WTC11 (cell line): ENCODE measurements around the gene RNF10. TPM values are rescaled to one million over a fixed set of nuclear protein-coding genes. Genes with fewer than 3 reads are reported as not detected.

Experiments used
- ATAC-seq: fragments of 200-7000 bp; cut with Tn5 transposase; 2 replicates; pipeline ENCODE4 v1.10.0; 2021; ENCODE audit warnings: mild to moderate bottlenecking, moderate library complexity
- CTCF ChIA-PET: fragments of 300-600 bp; sonication (Branson Sonifier 250); formaldehyde crosslinking; loops from one replicate; lab custom pipeline; 2021; ENCODE audit warnings: antibody characterized with exemption; lab: Charles Lee
- POLR2A ChIA-PET: fragments of 350-600 bp; sonication (Branson Sonifier 250); formaldehyde crosslinking; loops from one replicate; lab custom pipeline; 2021; ENCODE audit warnings: antibody characterized with exemption; lab: Charles Lee
- DNase-seq: peaks from one replicate; pipeline ENCODE4 v3.0.0; 2021; ENCODE audit warnings: low spot score
- H3K27ac Mint-ChIP-seq: 2 replicates; pipeline ENCODE4 v1.8.0; 2021; ENCODE audit warnings: mixed read lengths
- H3K27me3 Mint-ChIP-seq: 2 replicates; pipeline ENCODE4 v1.8.0; 2021; ENCODE audit warnings: low read depth, mild to moderate bottlenecking, moderate library complexity, mixed read lengths
- H3K36me3 Mint-ChIP-seq: 2 replicates; pipeline ENCODE4 v1.8.0; 2021; ENCODE audit warnings: mixed read lengths
- H3K4me1 Mint-ChIP-seq: 2 replicates; pipeline ENCODE4 v1.8.0; 2022; ENCODE audit warnings: mixed read lengths
- H3K4me3 Mint-ChIP-seq: 2 replicates; pipeline ENCODE4 v1.8.0; 2021; ENCODE audit warnings: mild to moderate bottlenecking, moderate library complexity, mixed read lengths
- H3K9me3 Mint-ChIP-seq: 2 replicates; pipeline ENCODE4 v1.8.0; 2021; ENCODE audit warnings: mixed read lengths
- CBFB ChIP-seq: sonication (generic); formaldehyde crosslinking; IDR thresholded peaks from 2 replicates; pipeline ENCODE4 v1.8.1; 2022; ENCODE audit warnings: mild to moderate bottlenecking, low read depth, missing genetic modification reagents
- CREM ChIP-seq: sonication (generic); formaldehyde crosslinking; IDR thresholded peaks from 2 replicates; pipeline ENCODE4 v1.8.1; 2022; ENCODE audit warnings: mild to moderate bottlenecking, missing genetic modification reagents, moderate library complexity
- ELF4 ChIP-seq: sonication (generic); formaldehyde crosslinking; IDR thresholded peaks from 2 replicates; pipeline ENCODE4 v1.8.1; 2022; ENCODE audit warnings: low read depth, mild to moderate bottlenecking, moderate library complexity, missing genetic modification reagents
- ESRRA ChIP-seq: sonication (generic); formaldehyde crosslinking; IDR thresholded peaks from 2 replicates; pipeline ENCODE4 v1.8.1; 2022; ENCODE audit warnings: mild to moderate bottlenecking, missing genetic modification reagents, borderline replicate concordance
- ETV6 ChIP-seq: sonication (generic); formaldehyde crosslinking; IDR thresholded peaks from 2 replicates; pipeline ENCODE4 v1.8.1; 2022; ENCODE audit warnings: mild to moderate bottlenecking, missing genetic modification reagents
- FOXJ3 ChIP-seq: sonication (generic); formaldehyde crosslinking; IDR thresholded peaks from 2 replicates; pipeline ENCODE4 v1.9.0; 2021; ENCODE audit warnings: missing genetic modification reagents, mild to moderate bottlenecking, borderline replicate concordance
- HMGA2 ChIP-seq: fragments of 250-450 bp; sonication (Bioruptor Pico); IDR thresholded peaks from 2 replicates; pipeline ENCODE4 v1.4.0; 2021; ENCODE audit warnings: mild to moderate bottlenecking, moderate library complexity
- NFATC4 ChIP-seq: fragments of 250-450 bp; sonication (Bioruptor Pico); IDR thresholded peaks from 2 replicates; pipeline ENCODE4 v1.9.0; 2021; ENCODE audit warnings: mild to moderate bottlenecking
- NR3C1 ChIP-seq: sonication (generic); formaldehyde crosslinking; conservative IDR thresholded peaks from 2 replicates; pipeline ENCODE4 v1.8.1; 2023; ENCODE audit warnings: low read depth, mild to moderate bottlenecking, missing genetic modification reagents
- PRRX2 ChIP-seq: fragments of 250-450 bp; sonication (Bioruptor Pico); IDR thresholded peaks from 2 replicates; pipeline ENCODE4 v1.8.0; 2021; ENCODE audit warnings: mild to moderate bottlenecking
- SP1 ChIP-seq: sonication (generic); formaldehyde crosslinking; conservative IDR thresholded peaks from 2 replicates; pipeline ENCODE4 v1.8.1; 2022; ENCODE audit warnings: missing genetic modification reagents
- TCF7 ChIP-seq: sonication (generic); formaldehyde crosslinking; IDR thresholded peaks from 2 replicates; pipeline ENCODE4 v1.8.0; 2022; ENCODE audit warnings: mild to moderate bottlenecking, low read depth, missing genetic modification reagents, moderate library complexity
- ZNF219 ChIP-seq: sonication (generic); formaldehyde crosslinking; IDR thresholded peaks from 2 replicates; pipeline ENCODE4 v1.8.0; 2023; ENCODE audit warnings: missing genetic modification reagents, mild to moderate bottlenecking, borderline replicate concordance
- ZNF416 ChIP-seq: fragments of 250-450 bp; sonication (Bioruptor Pico); IDR thresholded peaks from 2 replicates; pipeline ENCODE4 v1.9.0; 2021; ENCODE audit warnings: mild to moderate bottlenecking, inconsistent platforms
- ZNF532 ChIP-seq: fragments of 250-450 bp; sonication (Bioruptor Pico); IDR thresholded peaks from 2 replicates; pipeline ENCODE4 v1.9.0; 2021; ENCODE audit warnings: mild to moderate bottlenecking, borderline replicate concordance
- total RNA-seq: library from RNA; stranded (reverse); gene quantifications from 3 replicates; pipeline ENCODE4 v1.2.3, GENCODE V29; 2021
- TF ChIP-seq, protein P1 (sequence below): fragments of 250-450 bp; sonication (Bioruptor Pico); IDR thresholded peaks from 2 replicates; pipeline ENCODE4 v1.9.0; 2021; ENCODE audit warnings: mild to moderate bottlenecking
- TF ChIP-seq, protein P2 (sequence below): fragments of 250-450 bp; sonication (Bioruptor Pico); IDR thresholded peaks from 2 replicates; pipeline ENCODE4 v2.1.2; 2022; ENCODE audit warnings: mild to moderate bottlenecking, moderate library complexity
- TF ChIP-seq, protein P3 (sequence below): sonication (generic); formaldehyde crosslinking; IDR thresholded peaks from 2 replicates; pipeline ENCODE4 v1.8.1; 2023; ENCODE audit warnings: mild to moderate bottlenecking, moderate library complexity, missing genetic modification reagents

The RNF10 gene
- total RNA-seq, 1 experiment from 2014 or later = 160 TPM

DNA sequence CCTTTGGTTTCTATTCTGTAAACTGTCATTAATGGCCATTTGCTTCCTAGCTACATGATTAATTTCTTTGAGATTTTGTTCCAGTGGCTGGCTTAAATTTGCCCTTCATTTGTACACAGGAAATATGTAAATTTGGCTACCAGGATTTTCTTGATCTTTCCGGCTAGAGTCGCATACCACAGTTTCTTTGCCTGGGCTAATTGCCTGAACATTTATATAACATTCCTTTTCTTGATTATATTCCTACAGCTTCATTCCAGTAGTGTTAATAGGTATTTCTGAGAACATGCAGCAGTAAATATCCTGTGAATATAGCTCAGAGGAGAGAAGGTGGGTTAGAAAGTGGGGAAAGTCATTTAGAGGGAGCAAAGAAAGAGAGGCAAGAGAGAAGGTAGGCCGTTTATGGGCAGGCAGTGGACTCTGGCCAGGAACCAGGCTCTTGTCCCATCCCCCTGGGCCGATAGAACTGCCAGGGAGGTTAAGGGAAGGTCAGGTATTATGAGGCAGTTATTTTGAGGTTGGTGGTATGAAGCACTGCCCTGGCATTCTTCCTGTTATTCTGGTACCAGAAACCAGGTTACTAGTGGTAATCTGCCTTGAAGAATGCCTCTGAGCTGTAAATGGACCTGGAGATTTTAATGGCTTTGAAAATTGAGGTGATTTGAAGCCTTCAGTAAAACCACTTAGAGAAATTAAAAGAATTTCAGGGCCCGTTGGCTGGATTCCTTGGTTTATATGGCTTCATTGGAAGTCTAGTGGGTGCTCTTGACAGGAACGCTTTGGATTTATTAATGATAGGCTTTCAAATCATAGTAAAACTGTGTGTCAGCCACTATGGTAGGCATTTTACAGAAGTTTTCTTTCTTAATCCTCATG is 4.4 kb downstream of the RNF10 start:
- peaks cover 35% of the 10 kb centered on the region for H3K36me3 Mint-ChIP-seq
- no peaks in the 10 kb centered on the region for H3K9me3 Mint-ChIP-seq
- no peak overlapping the region for H3K4me3 Mint-ChIP-seq
- CTCF ChIA-PET = interaction anchor here (1.0 to 1.8 kb wide), 3 partner anchors 72 to 203 kb away, joined by 3 to 5 read pairs (median 3); no protein-coding TSS in a partner anchor
- DNase-seq (no peak), ATAC-seq (no peak)
- H3K27ac Mint-ChIP-seq = peak overlapping the region; percentile 89
- peaks cover 32% of the 10 kb centered on the region for H3K4me1 Mint-ChIP-seq
- POLR2A ChIA-PET = interaction anchor here (0.6 kb wide), 1 partner anchor 72 kb away, joined by 3 read pairs; no protein-coding TSS in a partner anchor
- TF ChIP-seq ETV6 (CRISPR knock-in tag) (no peak), ZNF532 (no peak), NR3C1 (CRISPR knock-in tag) (no peak), HMGA2 (no peak), NFATC4 (CRISPR knock-in tag) (no peak), ZNF416 (no peak), ESRRA (no peak), SP1 (CRISPR knock-in tag) (no peak), ELF4 (CRISPR knock-in tag) (no peak), CBFB (CRISPR knock-in tag) (no peak), TCF7 (CRISPR knock-in tag) (no peak), CREM (no peak)
- TF ChIP-seq, protein P1, sequence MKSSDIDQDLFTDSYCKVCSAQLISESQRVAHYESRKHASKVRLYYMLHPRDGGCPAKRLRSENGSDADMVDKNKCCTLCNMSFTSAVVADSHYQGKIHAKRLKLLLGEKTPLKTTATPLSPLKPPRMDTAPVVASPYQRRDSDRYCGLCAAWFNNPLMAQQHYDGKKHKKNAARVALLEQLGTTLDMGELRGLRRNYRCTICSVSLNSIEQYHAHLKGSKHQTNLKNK = no peak
- TF ChIP-seq, protein P2, sequence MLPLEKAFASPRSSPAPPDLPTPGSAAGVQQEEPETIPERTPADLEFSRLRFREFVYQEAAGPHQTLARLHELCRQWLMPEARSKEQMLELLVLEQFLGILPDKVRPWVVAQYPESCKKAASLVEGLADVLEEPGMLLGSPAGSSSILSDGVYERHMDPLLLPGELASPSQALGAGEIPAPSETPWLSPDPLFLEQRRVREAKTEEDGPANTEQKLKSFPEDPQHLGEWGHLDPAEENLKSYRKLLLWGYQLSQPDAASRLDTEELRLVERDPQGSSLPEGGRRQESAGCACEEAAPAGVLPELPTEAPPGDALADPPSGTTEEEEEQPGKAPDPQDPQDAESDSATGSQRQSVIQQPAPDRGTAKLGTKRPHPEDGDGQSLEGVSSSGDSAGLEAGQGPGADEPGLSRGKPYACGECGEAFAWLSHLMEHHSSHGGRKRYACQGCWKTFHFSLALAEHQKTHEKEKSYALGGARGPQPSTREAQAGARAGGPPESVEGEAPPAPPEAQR = no peak
- TF ChIP-seq, protein P3, sequence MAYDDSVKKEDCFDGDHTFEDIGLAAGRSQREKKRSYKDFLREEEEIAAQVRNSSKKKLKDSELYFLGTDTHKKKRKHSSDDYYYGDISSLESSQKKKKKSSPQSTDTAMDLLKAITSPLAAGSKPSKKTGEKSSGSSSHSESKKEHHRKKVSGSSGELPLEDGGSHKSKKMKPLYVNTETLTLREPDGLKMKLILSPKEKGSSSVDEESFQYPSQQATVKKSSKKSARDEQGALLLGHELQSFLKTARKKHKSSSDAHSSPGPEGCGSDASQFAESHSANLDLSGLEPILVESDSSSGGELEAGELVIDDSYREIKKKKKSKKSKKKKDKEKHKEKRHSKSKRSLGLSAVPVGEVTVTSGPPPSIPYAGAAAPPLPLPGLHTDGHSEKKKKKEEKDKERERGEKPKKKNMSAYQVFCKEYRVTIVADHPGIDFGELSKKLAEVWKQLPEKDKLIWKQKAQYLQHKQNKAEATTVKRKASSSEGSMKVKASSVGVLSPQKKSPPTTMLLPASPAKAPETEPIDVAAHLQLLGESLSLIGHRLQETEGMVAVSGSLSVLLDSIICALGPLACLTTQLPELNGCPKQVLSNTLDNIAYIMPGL (CRISPR knock-in tag) = no peak
- H3K27me3 Mint-ChIP-seq = no peaks in the 10 kb centered on the region

DNA sequence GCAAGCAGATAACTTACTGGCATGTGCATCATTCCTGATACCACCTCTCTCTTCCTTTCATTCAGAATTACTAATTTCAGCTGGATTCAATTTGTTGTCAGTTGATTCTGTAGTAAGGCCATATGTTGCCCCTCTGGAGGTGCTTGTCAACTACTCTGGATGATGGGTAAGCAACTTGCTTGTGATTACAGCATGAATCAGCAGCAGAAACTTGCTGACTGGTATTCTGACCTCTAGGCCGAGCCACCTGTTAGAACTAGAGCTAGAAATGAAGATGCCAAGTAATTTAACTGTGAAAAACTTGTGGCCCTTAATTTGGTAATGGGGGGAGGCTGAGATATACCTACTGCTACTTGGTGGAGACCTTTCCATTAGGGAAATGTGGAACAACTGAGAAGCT is 5.1 kb downstream of the RNF10 start:
- Mint-ChIP-seq H3K4me1 (peaks cover 32% of the 10 kb centered on the region), H3K4me3 (no peak overlapping the region), H3K27ac (peak overlapping the region; percentile 65), H3K27me3 (no peaks in the 10 kb centered on the region), H3K9me3 (no peaks in the 10 kb centered on the region), H3K36me3 (peaks cover 35% of the 10 kb centered on the region)
- DNase-seq (no peak), ATAC-seq (no peak)
- TF ChIP-seq PRRX2 (CRISPR knock-in tag) = no peak
- TF ChIP-seq FOXJ3 (CRISPR knock-in tag) = no peak
- no peak for TF ChIP-seq ZNF219 (CRISPR knock-in tag)
- CTCF ChIA-PET = interaction anchor here (1.8 kb wide), 1 partner anchor 72 kb away, joined by 3 read pairs; no protein-coding TSS in a partner anchor
- POLR2A ChIA-PET = interaction anchor here (0.6 to 0.9 kb wide), 2 partner anchors 11 to 294 kb away, joined by 3 to 6 read pairs; partner anchors contain the start of gene COQ5
